ENCODE measurements around the gene STK4. TPM values are rescaled to one million over a fixed set of nuclear protein-coding genes. Genes with fewer than 3 reads are reported as not detected.

STK4 gene
- total RNA-seq, 1 experiment from 2014 or later: 43.0 TPM

DNA sequence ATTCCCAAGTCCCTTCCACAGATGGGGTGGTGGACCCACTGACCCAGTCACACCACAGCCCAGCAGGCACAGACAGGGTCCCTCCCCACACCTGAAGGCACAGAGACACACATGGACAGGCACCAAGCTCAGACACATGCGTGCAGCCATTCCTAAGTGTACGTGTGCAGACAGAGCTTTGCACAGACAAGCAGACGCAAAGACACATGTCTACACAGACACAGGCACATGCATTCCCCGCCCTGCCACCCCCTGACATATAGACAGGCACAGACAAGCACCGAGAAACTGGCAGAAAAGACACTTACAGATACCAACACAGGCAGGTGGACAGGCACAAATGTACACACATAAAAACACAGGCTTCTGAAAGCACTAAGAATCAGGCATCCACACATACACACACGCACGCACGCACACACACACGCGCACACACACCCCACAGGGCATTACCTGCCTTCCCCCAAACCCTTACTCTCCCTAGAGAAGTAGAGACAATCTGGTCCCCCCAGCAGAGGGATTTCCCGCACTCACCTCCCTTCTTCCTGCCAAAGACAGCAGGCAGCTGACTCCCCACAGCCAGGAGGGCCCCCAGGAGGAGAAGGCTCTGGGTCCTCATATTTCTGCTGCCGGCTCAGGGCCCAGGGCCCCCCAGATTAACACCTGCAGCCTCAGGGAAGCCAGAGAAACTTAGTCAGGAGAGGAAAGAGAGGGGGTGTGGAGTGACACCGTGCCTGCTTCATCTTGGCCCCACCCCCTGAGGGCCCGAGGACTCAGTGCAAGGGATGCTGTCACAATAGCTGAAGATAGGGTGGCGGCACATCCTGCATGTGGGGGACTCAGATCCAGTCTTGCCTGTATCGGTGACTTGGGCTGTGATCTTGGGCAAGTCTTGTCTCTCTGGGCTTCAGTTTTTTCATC lies 148.4 kb downstream of the STK4 start, which contains the start of gene WFDC5:
WFDC5 (minus strand) TSS at position 710 of the 921 bp plus-strand sequence; CDS start at position 619, 91 bp downstream.
- Histone ChIP-seq H3K23me2 (ENCODE audit: insufficient read length, low read depth, low read length, poor library complexity, severe bottlenecking) (no peaks in the 10 kb centered on the region), H2BK120ac (ENCODE audit: low read depth, low read length, poor library complexity, severe bottlenecking) (no peak within 1 kb of the TSS), H4K8ac (replicated peaks; ENCODE audit: insufficient read length, low read depth, low read length) (no peak within 1 kb of the TSS), H3K27me3 (ENCODE audit: insufficient read depth, low read length) (no peaks in the 10 kb centered on the region), H3K4me1 (ENCODE audit: insufficient read depth, low read length) (no peaks in the 10 kb centered on the region), H3K18ac (ENCODE audit: insufficient read length, low read depth, low read length) (no peak within 1 kb of the TSS), H2AFZ (ENCODE audit: low read length) (no peak within 1 kb of the TSS), H3K9me3 (ENCODE audit: control insufficient read depth, low read depth, low read length) (no peaks in the 10 kb centered on the region), H3K27ac (ENCODE audit: insufficient read length, low read depth, low read length) (no peak within 1 kb of the TSS), H2BK15ac (ENCODE audit: low read depth, low read length) (no peak within 1 kb of the TSS), H3K4me2 (ENCODE audit: insufficient read depth, insufficient read length, low read length) (no peak within 1 kb of the TSS), H3T11ph (ENCODE audit: low read length) (no peak within 1 kb of the TSS), H3K56ac (ENCODE audit: insufficient read length, low read depth, low read length) (no peak within 1 kb of the TSS), H4K91ac (ENCODE audit: insufficient read length, low read depth, low read length) (no peak within 1 kb of the TSS), H3K14ac (ENCODE audit: insufficient read depth, low read length) (no peak within 1 kb of the TSS), H3K79me1 (ENCODE audit: insufficient read depth, low read depth, low read length, poor library complexity, severe bottlenecking) (no peaks in the 10 kb centered on the region), H3K4ac (ENCODE audit: low read depth, low read length) (no peak within 1 kb of the TSS), H2AK5ac (ENCODE audit: insufficient read length, low read length) (no peak within 1 kb of the TSS), H4K20me1 (ENCODE audit: control insufficient read depth, insufficient read depth, insufficient read length) (no peaks in the 10 kb centered on the region), H3K9ac (ENCODE audit: extremely low read depth, insufficient read length, low read length) (no peak within 1 kb of the TSS), H2BK20ac (ENCODE audit: low read depth, low read length, poor library complexity, severe bottlenecking) (no peak within 1 kb of the TSS), H4K5ac (ENCODE audit: insufficient read length, low read depth, low read length) (no peak within 1 kb of the TSS), H2BK12ac (ENCODE audit: insufficient read length, low read depth, low read length) (no peak within 1 kb of the TSS), H3K79me2 (ENCODE audit: insufficient read depth, low read length) (no peaks in the 10 kb centered on the region), H2BK5ac (ENCODE audit: insufficient read length, low read length) (no peak within 1 kb of the TSS), H3K23ac (ENCODE audit: insufficient read length, low read depth, low read length) (no peak within 1 kb of the TSS)
- no CpG with 5 or more reads among the region's 16 CpGs for WGBS (ENCODE audit: extremely low coverage, insufficient read length, low lambda C conversion rate)
- peaks cover 7% of the 10 kb centered on the region for H3K27me3 Mint-ChIP-seq (ENCODE audit: low read depth)
- no peak for DNase-seq
- no peaks in the 10 kb centered on the region for H3K36me3 Mint-ChIP-seq (ENCODE audit: insufficient read depth in 1 of 3, low read depth in 3 of 3)
- TF ChIP-seq, protein P1, sequence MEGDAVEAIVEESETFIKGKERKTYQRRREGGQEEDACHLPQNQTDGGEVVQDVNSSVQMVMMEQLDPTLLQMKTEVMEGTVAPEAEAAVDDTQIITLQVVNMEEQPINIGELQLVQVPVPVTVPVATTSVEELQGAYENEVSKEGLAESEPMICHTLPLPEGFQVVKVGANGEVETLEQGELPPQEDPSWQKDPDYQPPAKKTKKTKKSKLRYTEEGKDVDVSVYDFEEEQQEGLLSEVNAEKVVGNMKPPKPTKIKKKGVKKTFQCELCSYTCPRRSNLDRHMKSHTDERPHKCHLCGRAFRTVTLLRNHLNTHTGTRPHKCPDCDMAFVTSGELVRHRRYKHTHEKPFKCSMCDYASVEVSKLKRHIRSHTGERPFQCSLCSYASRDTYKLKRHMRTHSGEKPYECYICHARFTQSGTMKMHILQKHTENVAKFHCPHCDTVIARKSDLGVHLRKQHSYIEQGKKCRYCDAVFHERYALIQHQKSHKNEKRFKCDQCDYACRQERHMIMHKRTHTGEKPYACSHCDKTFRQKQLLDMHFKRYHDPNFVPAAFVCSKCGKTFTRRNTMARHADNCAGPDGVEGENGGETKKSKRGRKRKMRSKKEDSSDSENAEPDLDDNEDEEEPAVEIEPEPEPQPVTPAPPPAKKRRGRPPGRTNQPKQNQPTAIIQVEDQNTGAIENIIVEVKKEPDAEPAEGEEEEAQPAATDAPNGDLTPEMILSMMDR (conservative IDR thresholded peaks at IDR 0.05): no peak
- H3K4me3 Mint-ChIP-seq: no peak within 1 kb of the TSS; a peak in 1 of 5 replicates
- no peaks in the 10 kb centered on the region for H3K9me3 Mint-ChIP-seq
- H3K4me1 Mint-ChIP-seq: peaks cover 9 to 16% of the 10 kb centered on the region in 2 experiments
- H3K27ac Mint-ChIP-seq: no peak within 1 kb of the TSS

All from H9 (cell line).